Prostate gland (tissue), 2 donors: ENCODE results near the gene PRKCD. TPM values are rescaled to one million over a fixed set of nuclear protein-coding genes. Genes with fewer than 3 reads are reported as not detected.

Source experiments
- DNase-seq: peaks from one replicate; pipeline ENCODE4 v3.0.0-alpha.2; 2019; ENCODE audit warnings: low spot score
- H3K27ac ChIP-seq, 2 donors: fragments of 200-600 bp; sonication (generic); 2 replicates each; pipeline ENCODE4 v1.5.1; 2017 to 2019
- H3K27me3 ChIP-seq: fragments of 200-600 bp; sonication (generic); replicated peaks from 2 replicates; pipeline ENCODE4 v1.5.1; 2019; ENCODE audit not compliant: insufficient read depth
- H3K36me3 ChIP-seq, 2 donors: fragments of 200-600 bp; sonication (generic); 1 replicate in 1 of 2; 2 replicates in 1 of 2; pipeline versions ENCODE4 v1.5.1 to v1.8.1; 2017 to 2019
- H3K4me1 ChIP-seq: fragments of 200-600 bp; sonication (generic); replicated peaks from 2 replicates; pipeline ENCODE4 v1.5.1; 2019
- H3K4me3 ChIP-seq, 2 donors: fragments of 200-600 bp; sonication (generic); 2 replicates each; pipeline ENCODE4 v1.5.1; 2017 to 2019
- H3K9me3 ChIP-seq: fragments of 200-600 bp; sonication (generic); 2 replicates; pipeline ENCODE4 v1.5.1; 2017
- CTCF ChIP-seq, 4 experiments: fragments of 200-600 bp in 2 of 4; fragments of 450-650 bp in 2 of 4; sonication (generic) in 2 of 4; IDR thresholded peaks; 1 replicate in 3 of 4; 2 replicates in 1 of 4; pipeline ENCODE4 v1.5.1; 2016 to 2019; ENCODE audit warnings: antibody characterized with exemption in 4 of 4, mild to moderate bottlenecking in 2 of 4, moderate library complexity in 2 of 4
- POLR2A ChIP-seq: fragments of 450-650 bp; IDR thresholded peaks from one replicate; pipeline ENCODE4 v1.6.1; 2016; ENCODE audit warnings: antibody characterized with exemption, mild to moderate bottlenecking
- POLR2AphosphoS5 ChIP-seq: sonication (generic); formaldehyde crosslinking; IDR thresholded peaks from one replicate; pipeline ENCODE4 v1.6.1; 2017; ENCODE audit warnings: antibody characterized with exemption
- WGBS: methylation state at CpG from one replicate; pipeline ENCODE4 v1.1.5; 2018; 5-methylcytosine and 5-hydroxymethylcytosine counted together
- intact Hi-C: fragments of 100-400 bp; cut with DNase I; formaldehyde crosslinking; loops from one replicate; pipeline ENCODE4 v1.14.2; 2022
- total RNA-seq, 2 donors: library from RNA; depleted of rRNA; stranded (reverse); fragments of >200 nt; gene quantifications; one replicate each; pipeline ENCODE4 v1.1.0, GENCODE V29; 2016

PRKCD gene
- total RNA-seq, 2 donors from 2014 or later: 33.4 to 57.9 TPM

GRCh38 chr3:53193466-53194209 lies 32.6 kb downstream of the PRKCD start:
- DNase-seq: no peak
- 35% methylated on average over 11 of the region's 11 CpGs for WGBS
- H3K36me3 ChIP-seq: peaks cover 0 to 3% of the 10 kb centered on the region in 2 donors

GRCh38 chr3:53194210-53195065 lies 33.4 kb downstream of the PRKCD start:
- peak overlapping the region; percentile 62 to 66 for H3K27ac ChIP-seq
- intact Hi-C loops: no loop called here

More at GRCh38 chr3:53193466-53194209, 32.6 kb downstream of the PRKCD start:
- H3K4me3 ChIP-seq: no peak overlapping the region
- H3K27me3 ChIP-seq: no peaks in the 10 kb centered on the region
- H3K4me1 ChIP-seq: no peaks in the 10 kb centered on the region
- intact Hi-C loops: no loop called here
- peak overlapping the region; percentile 62 to 66 for H3K27ac ChIP-seq
- TF ChIP-seq CTCF (IDR thresholded peaks at IDR 0.05): no peak
- no peaks in the 10 kb centered on the region for H3K9me3 ChIP-seq

GRCh38 chr3:53195066-53195450 lies 34.0 kb downstream of the PRKCD start:
- Histone ChIP-seq H3K4me3 (no peak overlapping the region), H3K27me3 (no peaks in the 10 kb centered on the region), H3K36me3 (no peaks in the 10 kb centered on the region), H3K9me3 (no peaks in the 10 kb centered on the region), H3K27ac (no peak overlapping the region), H3K4me1 (no peaks in the 10 kb centered on the region)
- intact Hi-C loops: no loop called here
- TF ChIP-seq CTCF (IDR thresholded peaks at IDR 0.05) (no peak), POLR2AphosphoS5 (no peak), POLR2A (no peak)
- DNase-seq: no peak
- WGBS: 84% methylated on average over 10 of the region's 10 CpGs

More at GRCh38 chr3:53194210-53195065, 33.4 kb downstream of the PRKCD start:
- TF ChIP-seq CTCF (IDR thresholded peaks at IDR 0.05) (no peak), POLR2AphosphoS5 (peak; percentile 1)
- H3K4me3 ChIP-seq: no peak overlapping the region
- no peaks in the 10 kb centered on the region for H3K27me3 ChIP-seq
- no peaks in the 10 kb centered on the region for H3K4me1 ChIP-seq
- WGBS: 44% methylated on average over 14 of the region's 14 CpGs
- DNase-seq: no peak
- peaks cover 0 to 3% of the 10 kb centered on the region in 2 donors for H3K36me3 ChIP-seq
- H3K9me3 ChIP-seq: no peaks in the 10 kb centered on the region

GRCh38 chr3:53195602-53196574 lies 34.9 kb downstream of the PRKCD start:
- no peaks in the 10 kb centered on the region for H3K4me1 ChIP-seq
- H3K4me3 ChIP-seq: no peak overlapping the region
- no peaks in the 10 kb centered on the region for H3K36me3 ChIP-seq
- WGBS: 19% methylated on average over 31 of the region's 36 CpGs
- TF ChIP-seq POLR2A (no peak), CTCF (IDR thresholded peaks at IDR 0.05) (peak; percentile 96 to 100 (median 98)), POLR2AphosphoS5 (peak; percentile 25)
- H3K9me3 ChIP-seq: no peaks in the 10 kb centered on the region
- intact Hi-C loops: loop anchor here (1.0 kb wide), 1 partner anchor 82 kb away; no protein-coding TSS in a partner anchor
- no peak overlapping the region for H3K27ac ChIP-seq
- DNase-seq: no peak
- H3K27me3 ChIP-seq: no peaks in the 10 kb centered on the region
